Measurements from ENCODE around the gene TNRC6B.

Gene TNRC6B

DNA sequence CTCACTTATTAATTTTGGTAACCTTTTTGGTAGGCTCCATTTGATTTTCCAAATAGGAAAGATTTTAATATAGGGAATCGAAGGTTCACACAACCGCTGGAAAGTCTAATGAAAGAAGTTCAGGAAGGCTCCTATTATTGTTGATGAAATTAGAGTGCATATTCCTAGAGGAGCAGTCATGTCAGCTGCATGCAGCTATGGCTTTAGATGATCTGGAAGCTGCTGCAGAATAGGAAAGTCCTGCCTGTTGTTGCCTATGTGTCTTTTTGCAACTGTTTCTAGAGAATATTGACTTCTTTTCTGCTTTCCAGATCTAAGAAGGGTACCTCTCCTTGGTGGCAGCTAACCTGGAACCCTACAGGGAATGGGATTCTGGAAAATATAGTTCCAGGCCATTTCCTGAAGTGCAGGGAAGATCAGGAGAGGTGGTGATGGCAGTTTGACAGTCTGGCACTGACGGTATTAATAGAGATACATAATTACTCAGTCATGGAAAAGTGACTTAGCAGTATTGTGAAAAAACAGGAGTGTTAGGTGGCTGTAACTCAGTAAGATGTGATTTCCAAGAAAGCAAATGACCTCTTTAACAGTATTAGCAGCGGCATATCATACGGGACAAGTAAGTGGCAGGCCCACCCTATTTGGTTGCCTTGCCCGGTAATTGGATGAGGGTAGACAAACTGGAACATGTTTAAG is 54.0 kb downstream of the TNRC6B start:
- CTCF ChIA-PET: interaction anchor here (1.4 to 1.6 kb wide), 2 partner anchors 10 to 20 kb away, joined by 3 to 6 read pairs; no protein-coding TSS in a partner anchor
- TF ChIP-seq, protein P1, sequence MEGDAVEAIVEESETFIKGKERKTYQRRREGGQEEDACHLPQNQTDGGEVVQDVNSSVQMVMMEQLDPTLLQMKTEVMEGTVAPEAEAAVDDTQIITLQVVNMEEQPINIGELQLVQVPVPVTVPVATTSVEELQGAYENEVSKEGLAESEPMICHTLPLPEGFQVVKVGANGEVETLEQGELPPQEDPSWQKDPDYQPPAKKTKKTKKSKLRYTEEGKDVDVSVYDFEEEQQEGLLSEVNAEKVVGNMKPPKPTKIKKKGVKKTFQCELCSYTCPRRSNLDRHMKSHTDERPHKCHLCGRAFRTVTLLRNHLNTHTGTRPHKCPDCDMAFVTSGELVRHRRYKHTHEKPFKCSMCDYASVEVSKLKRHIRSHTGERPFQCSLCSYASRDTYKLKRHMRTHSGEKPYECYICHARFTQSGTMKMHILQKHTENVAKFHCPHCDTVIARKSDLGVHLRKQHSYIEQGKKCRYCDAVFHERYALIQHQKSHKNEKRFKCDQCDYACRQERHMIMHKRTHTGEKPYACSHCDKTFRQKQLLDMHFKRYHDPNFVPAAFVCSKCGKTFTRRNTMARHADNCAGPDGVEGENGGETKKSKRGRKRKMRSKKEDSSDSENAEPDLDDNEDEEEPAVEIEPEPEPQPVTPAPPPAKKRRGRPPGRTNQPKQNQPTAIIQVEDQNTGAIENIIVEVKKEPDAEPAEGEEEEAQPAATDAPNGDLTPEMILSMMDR (IDR thresholded peaks at IDR 0.05; ENCODE audit: control extremely low read depth, extremely low read depth, low read depth, missing control alignments): no peak

DNA sequence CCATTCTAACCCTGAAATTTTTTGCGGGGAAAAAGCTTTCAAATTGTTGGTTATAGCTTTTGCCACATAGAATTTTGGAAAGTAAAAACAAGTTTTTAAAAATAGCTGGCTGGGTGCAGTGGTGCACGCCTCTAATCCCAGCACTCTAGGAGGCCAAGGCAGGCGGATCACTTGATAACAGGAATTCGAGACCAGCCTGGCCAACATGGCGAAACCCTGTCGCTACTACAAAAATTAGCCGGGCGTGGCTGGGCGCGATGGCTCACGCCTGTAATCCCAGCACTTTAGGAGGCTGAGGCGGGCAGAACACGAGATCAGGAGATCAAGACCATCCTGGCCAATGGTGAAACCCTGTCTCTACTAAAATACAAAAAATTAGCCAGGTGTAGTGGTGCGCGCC is 54.9 kb downstream of the TNRC6B start:
- ChIA-PET CTCF (interaction anchor here (0.8 to 1.6 kb wide), 3 partner anchors 9 to 19 kb away, joined by 3 to 6 read pairs (median 3); no protein-coding TSS in a partner anchor), POLR2A (no interaction called here)
- DNase-seq (ENCODE audit: extremely low spot score): no peak
- TF ChIP-seq, protein P1 (IDR thresholded peaks at IDR 0.05; ENCODE audit: control extremely low read depth, extremely low read depth, low read depth, missing control alignments): no peak

More for the DNA sequence above, 54.0 kb downstream of the TNRC6B start:
- POLR2A ChIA-PET: no interaction called here
- no peak for DNase-seq (ENCODE audit: extremely low spot score)

DNA sequence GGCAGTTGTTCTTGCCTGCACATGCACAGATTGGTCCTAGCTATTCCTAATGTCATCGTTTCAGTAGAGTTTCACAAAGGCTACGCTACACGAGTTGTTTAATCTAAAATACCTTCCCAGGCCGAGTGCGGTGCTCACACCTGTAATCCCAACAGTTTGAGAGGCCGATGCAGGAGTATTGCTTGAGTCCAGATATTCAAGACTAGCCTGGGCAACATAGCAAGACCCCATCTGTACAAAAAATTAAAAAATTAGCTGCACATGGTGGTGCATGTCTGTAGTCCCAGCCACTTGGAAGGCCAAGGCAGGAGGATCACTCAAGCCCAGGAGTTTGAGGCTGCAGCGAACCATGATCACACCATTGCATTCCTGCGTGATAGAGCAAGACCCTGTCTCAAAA is 56.2 kb downstream of the TNRC6B start:
- TF ChIP-seq, protein P1 (IDR thresholded peaks at IDR 0.05; ENCODE audit: control extremely low read depth, extremely low read depth, low read depth, missing control alignments): no peak
- no peak for DNase-seq (ENCODE audit: extremely low spot score)
- POLR2A ChIA-PET: no interaction called here
- CTCF ChIA-PET: no interaction called here

DNA sequence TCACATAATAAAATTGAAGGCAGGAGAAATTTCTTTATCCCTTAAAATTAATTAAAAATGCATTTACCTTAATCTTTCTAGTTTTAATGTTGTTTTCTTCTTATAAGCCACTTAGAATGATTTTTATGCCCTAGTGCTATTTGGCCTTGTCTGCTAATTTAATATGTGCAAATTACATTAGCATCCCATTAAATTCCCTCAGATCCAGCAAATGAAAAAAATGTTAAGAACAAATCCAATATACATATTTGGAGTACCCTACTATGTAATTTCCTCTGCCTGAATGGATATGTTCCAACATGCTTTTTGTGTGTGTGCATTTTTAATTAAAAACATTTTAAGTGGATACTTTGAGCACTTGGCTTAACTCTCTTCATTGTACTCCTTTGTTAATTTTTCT is 56.9 kb downstream of the TNRC6B start:
- no peak for DNase-seq (ENCODE audit: extremely low spot score)
- POLR2A ChIA-PET: no interaction called here
- CTCF ChIA-PET: no interaction called here
- TF ChIP-seq, protein P1 (IDR thresholded peaks at IDR 0.05; ENCODE audit: control extremely low read depth, extremely low read depth, low read depth, missing control alignments): no peak

DNA sequence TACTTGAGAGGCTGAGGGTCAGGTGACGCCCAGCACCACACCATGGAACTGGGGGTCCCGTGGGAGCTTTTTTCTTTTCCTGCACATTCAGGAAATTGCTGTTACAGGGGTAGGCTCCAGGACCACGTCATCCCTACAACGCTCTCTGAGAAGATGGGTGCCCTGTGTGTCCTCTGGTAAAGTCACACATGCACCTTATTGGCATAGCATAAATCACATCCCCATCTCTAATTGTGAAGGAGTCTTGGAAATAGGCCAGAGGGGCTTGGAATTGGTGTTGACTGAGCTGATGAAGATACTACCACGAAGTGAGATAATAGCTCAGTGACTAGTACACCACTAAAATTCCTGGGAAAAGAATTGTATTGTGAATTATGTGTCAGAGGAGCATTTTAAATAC is 57.6 kb downstream of the TNRC6B start:
- no peak for DNase-seq (ENCODE audit: extremely low spot score)
- POLR2A ChIA-PET: interaction anchor here (0.7 kb wide), 1 partner anchor 362 kb away, joined by 3 read pairs; no protein-coding TSS in a partner anchor
- TF ChIP-seq, protein P1 (IDR thresholded peaks at IDR 0.05; ENCODE audit: control extremely low read depth, extremely low read depth, low read depth, missing control alignments): no peak
- CTCF ChIA-PET: no interaction called here

DNA sequence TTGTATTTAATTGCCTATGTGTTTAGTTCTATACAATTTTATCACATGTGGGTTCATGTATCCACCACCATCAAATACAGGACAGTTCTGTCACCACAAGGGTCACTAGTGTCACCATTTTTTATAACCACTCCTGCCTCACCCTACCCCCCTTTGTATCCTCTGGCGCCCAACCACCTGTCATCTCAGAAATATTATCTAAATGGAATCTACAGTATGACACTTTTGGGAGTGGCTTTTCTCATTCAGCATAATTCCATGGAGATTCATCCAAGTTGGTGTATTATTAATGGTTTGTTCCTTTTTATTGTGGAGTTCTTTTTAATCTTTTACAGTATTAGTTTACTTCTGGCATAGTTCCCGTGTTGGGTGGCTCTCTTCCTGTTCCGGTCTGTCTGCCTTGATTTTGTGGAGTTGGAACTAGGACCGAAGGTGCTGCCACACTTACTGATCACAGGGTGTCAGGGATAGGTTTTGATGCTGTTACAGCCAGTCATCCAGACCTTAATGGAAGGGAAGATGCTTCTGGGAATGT is 58.5 kb downstream of the TNRC6B start:
- POLR2A ChIA-PET: interaction anchor here (0.7 kb wide), 1 partner anchor 361 kb away, joined by 3 read pairs; no protein-coding TSS in a partner anchor
- CTCF ChIA-PET: no interaction called here
- no peak for DNase-seq (ENCODE audit: extremely low spot score)
- TF ChIP-seq, protein P1 (IDR thresholded peaks at IDR 0.05; ENCODE audit: control extremely low read depth, extremely low read depth, low read depth, missing control alignments): no peak
